Upper lobe of left lung (tissue), 6 donors: ENCODE measurements around the gene SPDYE6. TPM values are rescaled to one million over a fixed set of nuclear protein-coding genes. Genes with fewer than 3 reads are reported as not detected.

ENCODE experiments used
- ATAC-seq, 2 donors: fragments of 200-7000 bp; cut with Tn5 transposase; one replicate each; pipeline ENCODE4 v1.9.1; 2022; ENCODE audit warnings: mild to moderate bottlenecking in 2 of 2, moderate library complexity in 2 of 2; ENCODE audit not compliant: low FRiP score in 2 of 2
- DNase-seq, 2 donors: peaks; one replicate each; pipeline ENCODE4 v3.0.0-alpha.2; 2019 to 2020
- H3K27ac ChIP-seq, 4 donors: fragments of 200-600 bp; sonication (generic); one replicate each; pipeline ENCODE4 v1.5.1; 2016 to 2019
- H3K27me3 ChIP-seq, 4 donors: fragments of 200-600 bp; sonication (generic); one replicate each; pipeline ENCODE4 v1.5.1; 2017 to 2019
- H3K36me3 ChIP-seq, 4 donors: fragments of 200-600 bp; sonication (generic); one replicate each; pipeline ENCODE4 v1.5.1; 2016 to 2019
- H3K4me1 ChIP-seq, 4 donors: fragments of 200-600 bp; sonication (generic); one replicate each; pipeline ENCODE4 v1.5.1; 2018 to 2019
- H3K4me3 ChIP-seq, 4 donors: fragments of 200-600 bp; sonication (generic); one replicate each; pipeline ENCODE4 v1.5.1; 2017 to 2019; ENCODE audit warnings: mild to moderate bottlenecking in 2 of 4, moderate library complexity in 1 of 4
- H3K9me3 ChIP-seq, 4 donors: fragments of 200-600 bp; sonication (generic); one replicate each; pipeline ENCODE4 v1.5.1; 2018 to 2019
- EP300 ChIP-seq, 4 donors: sonication (generic); formaldehyde crosslinking; IDR thresholded peaks; one replicate each; pipeline ENCODE4 v1.5.1; 2017; ENCODE audit warnings: antibody characterized with exemption in 4 of 4, control low read depth in 2 of 4
- POLR2A ChIP-seq, 4 donors: fragments of 450-650 bp; IDR thresholded peaks; one replicate each; pipeline ENCODE4 v1.5.1; 2016 to 2017; ENCODE audit warnings: antibody characterized with exemption in 4 of 4, mild to moderate bottlenecking in 2 of 4
- POLR2AphosphoS5 ChIP-seq, 2 donors: sonication (generic); formaldehyde crosslinking; IDR thresholded peaks; one replicate each; pipeline ENCODE4 v1.5.1; 2017; ENCODE audit warnings: antibody characterized with exemption in 2 of 2
- WGBS, 2 donors: methylation state at CpG; one replicate each; pipeline ENCODE4 v1.1.5; 2017 to 2018; 5-methylcytosine and 5-hydroxymethylcytosine counted together
- total RNA-seq, 6 donors: library from RNA; depleted of rRNA in 4 of 6; stranded (reverse); fragments of >200 nt in 4 of 6; gene quantifications; one replicate each; pipeline versions ENCODE4 v1.1.0 to v1.2.1, GENCODE V29; 2016 to 2021
- TF ChIP-seq, protein P1 (sequence below), 6 experiments: fragments of 450-650 bp in 4 of 6; fragments of 200-600 bp in 2 of 6; sonication (generic) in 2 of 6; IDR thresholded peaks; one replicate each; pipeline ENCODE4 v1.5.1; 2016 to 2019; ENCODE audit warnings: antibody characterized with exemption in 6 of 6
- donor health status: DM: no; HTN: no; CAD: no; lungs with moderate emphysema.
- donor health status: DM: no; HTN: yes; CAD: no; lungs with severe emphysema.

The SPDYE6 gene
- total RNA-seq, 6 donors from 2014 or later, result not detected

DNA sequence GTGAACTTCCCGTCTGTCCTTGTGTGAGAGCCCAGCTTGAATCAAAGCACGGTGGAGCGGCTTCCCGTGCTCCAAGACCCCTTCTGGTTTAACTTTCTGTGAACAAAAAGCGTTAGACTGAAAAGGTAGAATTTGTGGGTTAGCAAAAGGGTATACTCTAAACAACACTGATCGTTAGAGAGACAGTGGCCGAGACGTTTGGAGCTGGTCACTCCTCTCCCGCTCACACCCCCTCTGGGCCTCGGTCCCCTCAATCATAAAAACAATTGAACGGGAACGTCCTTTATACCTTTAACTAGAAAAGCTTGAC, 40.4 kb upstream of the SPDYE6 start:
- TF ChIP-seq EP300 (IDR thresholded peaks at IDR 0.05) (no peak), POLR2A (IDR thresholded peaks at IDR 0.05) (no peak), POLR2AphosphoS5 (IDR thresholded peaks at IDR 0.05) (no peak)
- TF ChIP-seq, protein P1, sequence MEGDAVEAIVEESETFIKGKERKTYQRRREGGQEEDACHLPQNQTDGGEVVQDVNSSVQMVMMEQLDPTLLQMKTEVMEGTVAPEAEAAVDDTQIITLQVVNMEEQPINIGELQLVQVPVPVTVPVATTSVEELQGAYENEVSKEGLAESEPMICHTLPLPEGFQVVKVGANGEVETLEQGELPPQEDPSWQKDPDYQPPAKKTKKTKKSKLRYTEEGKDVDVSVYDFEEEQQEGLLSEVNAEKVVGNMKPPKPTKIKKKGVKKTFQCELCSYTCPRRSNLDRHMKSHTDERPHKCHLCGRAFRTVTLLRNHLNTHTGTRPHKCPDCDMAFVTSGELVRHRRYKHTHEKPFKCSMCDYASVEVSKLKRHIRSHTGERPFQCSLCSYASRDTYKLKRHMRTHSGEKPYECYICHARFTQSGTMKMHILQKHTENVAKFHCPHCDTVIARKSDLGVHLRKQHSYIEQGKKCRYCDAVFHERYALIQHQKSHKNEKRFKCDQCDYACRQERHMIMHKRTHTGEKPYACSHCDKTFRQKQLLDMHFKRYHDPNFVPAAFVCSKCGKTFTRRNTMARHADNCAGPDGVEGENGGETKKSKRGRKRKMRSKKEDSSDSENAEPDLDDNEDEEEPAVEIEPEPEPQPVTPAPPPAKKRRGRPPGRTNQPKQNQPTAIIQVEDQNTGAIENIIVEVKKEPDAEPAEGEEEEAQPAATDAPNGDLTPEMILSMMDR (IDR thresholded peaks at IDR 0.05), result no peak
- H3K27ac ChIP-seq, result peak overlapping the region; percentile 80 to 88 (median 86)
- ATAC-seq (no peak), DNase-seq (no peak)
- WGBS, 2 donors, result 1% methylated on average over 11 to 12 of the region's 12 CpGs
- peak overlapping the region; percentile 72 to 83 (median 78) for H3K4me3 ChIP-seq
- peaks cover 3 to 36% (median 28%) of the 10 kb centered on the region in 4 donors for H3K36me3 ChIP-seq
- no peaks in the 10 kb centered on the region for H3K9me3 ChIP-seq
- H3K4me1 ChIP-seq, result peaks cover 9 to 20% (median 14%) of the 10 kb centered on the region in 4 donors
- no peaks in the 10 kb centered on the region for H3K27me3 ChIP-seq

- Histone ChIP-seq H3K9me3 (no peaks in the 10 kb centered on the region), H3K4me3 (peak within 1 kb of the TSS; percentile 72 to 83 (median 78)), H3K27me3 (no peaks in the 10 kb centered on the region), H3K27ac (peak within 1 kb of the TSS; percentile 80 to 88 (median 86)), H3K36me3 (peaks cover 3 to 30% (median 22%) of the 10 kb centered on the region in 4 donors), H3K4me1 (peaks cover 9 to 20% (median 14%) of the 10 kb centered on the region in 4 donors)
- WGBS, 2 donors, result 0 to 1% methylated on average over 27 to 39 of the region's 59 CpGs
- DNase-seq (peak; percentile 93 to 94), ATAC-seq (peak; percentile 94 to 97)
- TF ChIP-seq POLR2AphosphoS5 (IDR thresholded peaks at IDR 0.05), result peak; percentile 60 to 72
- peak in 3 of 4 donors; percentile 44 to 72 (median 48) for TF ChIP-seq POLR2A (IDR thresholded peaks at IDR 0.05)
- TF ChIP-seq EP300 (IDR thresholded peaks at IDR 0.05), result no peak
Measured at GRCh38 chr7:102395873-102396709, 39.8 kb upstream of the SPDYE6 start, which contains the start of gene PRKRIP1. TSS of gene PRKRIP1 (plus strand) at chr7:102396363. CDS start at chr7:102396412, 49 bp downstream.

- peaks cover 9 to 20% (median 14%) of the 10 kb centered on the region in 4 donors for H3K4me1 ChIP-seq
- no peaks in the 10 kb centered on the region for H3K27me3 ChIP-seq
- WGBS, 2 donors, result 12 to 22% methylated on average over 9 of the region's 9 CpGs
- H3K36me3 ChIP-seq, result peaks cover 0 to 24% (median 17%) of the 10 kb centered on the region in 4 donors
- ATAC-seq (peak in 1 of 2 donors; percentile 1), DNase-seq (no peak)
- H3K27ac ChIP-seq, result peak overlapping the region; percentile 80 to 88 (median 86)
- H3K9me3 ChIP-seq, result no peaks in the 10 kb centered on the region
- peak overlapping the region; percentile 72 to 83 (median 78) for H3K4me3 ChIP-seq
- no peak for TF ChIP-seq POLR2AphosphoS5 (IDR thresholded peaks at IDR 0.05)
- TF ChIP-seq POLR2A (IDR thresholded peaks at IDR 0.05), result no peak
- TF ChIP-seq, protein P1 (IDR thresholded peaks at IDR 0.05), result no peak
- TF ChIP-seq EP300 (IDR thresholded peaks at IDR 0.05), result no peak
Measured at GRCh38 chr7:102395592-102395872, 39.3 kb upstream of the SPDYE6 start.

GRCh38 chr7:102393467-102393866, 37.2 kb upstream of the SPDYE6 start:
- Histone ChIP-seq H3K9me3 (no peaks in the 10 kb centered on the region), H3K27ac (no peak overlapping the region), H3K4me3 (no peak overlapping the region), H3K4me1 (peaks cover 9 to 20% (median 14%) of the 10 kb centered on the region in 4 donors), H3K36me3 (peaks cover 0 to 12% (median 0%) of the 10 kb centered on the region in 4 donors), H3K27me3 (no peaks in the 10 kb centered on the region)
- 93 to 94% methylated on average over 9 of the region's 9 CpGs for WGBS, 2 donors
- DNase-seq (no peak), ATAC-seq (no peak)
- TF ChIP-seq, protein P1 (IDR thresholded peaks at IDR 0.05), result no peak
- TF ChIP-seq EP300 (IDR thresholded peaks at IDR 0.05), result no peak

- Histone ChIP-seq H3K36me3 (peaks cover 0 to 15% (median 2%) of the 10 kb centered on the region in 4 donors), H3K27ac (no peak overlapping the region), H3K4me1 (peaks cover 7 to 18% (median 10%) of the 10 kb centered on the region in 4 donors), H3K9me3 (no peaks in the 10 kb centered on the region), H3K27me3 (no peaks in the 10 kb centered on the region), H3K4me3 (no peak overlapping the region)
- ATAC-seq (no peak), DNase-seq (no peak)
- TF ChIP-seq, protein P1 (IDR thresholded peaks at IDR 0.05), result no peak
- TF ChIP-seq POLR2A (IDR thresholded peaks at IDR 0.05) (no peak), EP300 (IDR thresholded peaks at IDR 0.05) (no peak), POLR2AphosphoS5 (IDR thresholded peaks at IDR 0.05) (no peak)
- WGBS, 2 donors, result 87 to 89% methylated on average over 1 of the region's 1 CpG
Measured at GRCh38 chr7:102392330-102392729, 36.1 kb upstream of the SPDYE6 start.
